Activated CD4-positive, alpha-beta T cell treated with anti-CD3 and anti-CD28 coated beads, Interleukin-2, Interleukin-4, amounts not matched to agents 100 ng/mL and 50 ng/mL, durations not matched to agents 16 hours and 8 hours (primary cell): Measurements from ENCODE around the gene CDK6.

Source experiments
- DNase-seq: peaks from one replicate; pipeline ENCODE4 v3.0.0-alpha.2; 2020; ENCODE audit warnings: low spot score

Gene CDK6

GRCh38 chr7:92793656-92794205, 42.6 kb downstream of the CDK6 start:
- no peak for DNase-seq

- DNase-seq = no peak
These were observed 45.4 kb downstream of the CDK6 start for GRCh38 chr7:92790992-92791391.

- no peak for DNase-seq
These were observed 47.7 kb downstream of the CDK6 start for GRCh38 chr7:92788559-92789183.

GRCh38 chr7:92785923-92786322, 50.5 kb downstream of the CDK6 start:
- DNase-seq = no peak

- DNase-seq = no peak
These were observed 51.4 kb downstream of the CDK6 start for GRCh38 chr7:92784935-92785334.

GRCh38 chr7:92783260-92784201, 52.8 kb downstream of the CDK6 start:
- no peak for DNase-seq

- no peak for DNase-seq
These were observed 53.5 kb downstream of the CDK6 start for GRCh38 chr7:92782855-92783254.

GRCh38 chr7:92782236-92782635, 54.1 kb downstream of the CDK6 start:
- no peak for DNase-seq

GRCh38 chr7:92781117-92781720, 55.2 kb downstream of the CDK6 start:
- DNase-seq = no peak

GRCh38 chr7:92778972-92779371, 57.4 kb downstream of the CDK6 start:
- no peak for DNase-seq

- DNase-seq = no peak
These were observed 58.4 kb downstream of the CDK6 start for GRCh38 chr7:92777993-92778392.

- DNase-seq = no peak
These were observed 62.6 kb downstream of the CDK6 start for GRCh38 chr7:92773808-92774207.

GRCh38 chr7:92769844-92770243, 66.5 kb downstream of the CDK6 start:
- no peak for DNase-seq

GRCh38 chr7:92769394-92769699, 67.0 kb downstream of the CDK6 start:
- DNase-seq = no peak

GRCh38 chr7:92768501-92769393, 67.6 kb downstream of the CDK6 start:
- peak; percentile 83 for DNase-seq

GRCh38 chr7:92767437-92767836, 68.9 kb downstream of the CDK6 start:
- no peak for DNase-seq

GRCh38 chr7:92766461-92767003, 69.8 kb downstream of the CDK6 start:
- no peak for DNase-seq

- no peak for DNase-seq
These were observed 70.6 kb downstream of the CDK6 start for GRCh38 chr7:92765725-92766124.

- no peak for DNase-seq
These were observed 72.5 kb downstream of the CDK6 start for GRCh38 chr7:92763636-92764423.

- DNase-seq = no peak
These were observed 73.5 kb downstream of the CDK6 start for GRCh38 chr7:92762851-92763250.
